Fibroblast of mammary gland (primary cell): ENCODE measurements around the gene TTC4.

Source experiments
- DNase-seq: peaks from one replicate; pipeline ENCODE4 v3.0.0-alpha.2; 2010; ENCODE audit warnings: low read depth
- H3K4me3 ChIP-seq: 2 replicates; pipeline ENCODE4 v1.5.1; 2011; ENCODE audit warnings: low read depth, mild to moderate bottlenecking, low read length, moderate library complexity; ENCODE audit not compliant: control insufficient read depth
- TF ChIP-seq, protein P1 (sequence below): conservative IDR thresholded peaks from 2 replicates; pipeline ENCODE4 v1.5.1; 2011; ENCODE audit warnings: low read depth, low read length, inconsistent platforms; ENCODE audit not compliant: control insufficient read depth, insufficient read depth

TTC4 gene

DNA sequence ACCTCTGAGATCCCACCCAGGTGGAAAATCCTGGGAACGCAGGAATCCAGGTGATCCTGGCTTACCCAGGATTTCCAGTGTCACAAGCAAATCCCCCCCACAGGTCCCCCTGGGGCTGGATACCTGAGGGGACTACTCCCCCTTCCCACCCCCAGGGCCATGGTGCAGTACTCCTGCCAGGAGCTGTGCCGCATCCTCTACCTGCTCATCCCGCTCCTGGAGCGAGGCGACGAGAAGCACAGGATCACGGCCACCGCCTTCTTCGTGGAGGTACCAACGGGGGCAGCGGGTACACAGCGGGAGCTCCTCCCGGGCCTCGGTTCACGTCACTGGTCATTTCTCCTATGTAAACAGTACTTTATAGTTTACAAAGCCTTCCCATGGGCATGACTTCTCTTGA lies 20.4 kb upstream of the TTC4 start:
- H3K4me3 ChIP-seq = no peak overlapping the region
- TF ChIP-seq, protein P1, sequence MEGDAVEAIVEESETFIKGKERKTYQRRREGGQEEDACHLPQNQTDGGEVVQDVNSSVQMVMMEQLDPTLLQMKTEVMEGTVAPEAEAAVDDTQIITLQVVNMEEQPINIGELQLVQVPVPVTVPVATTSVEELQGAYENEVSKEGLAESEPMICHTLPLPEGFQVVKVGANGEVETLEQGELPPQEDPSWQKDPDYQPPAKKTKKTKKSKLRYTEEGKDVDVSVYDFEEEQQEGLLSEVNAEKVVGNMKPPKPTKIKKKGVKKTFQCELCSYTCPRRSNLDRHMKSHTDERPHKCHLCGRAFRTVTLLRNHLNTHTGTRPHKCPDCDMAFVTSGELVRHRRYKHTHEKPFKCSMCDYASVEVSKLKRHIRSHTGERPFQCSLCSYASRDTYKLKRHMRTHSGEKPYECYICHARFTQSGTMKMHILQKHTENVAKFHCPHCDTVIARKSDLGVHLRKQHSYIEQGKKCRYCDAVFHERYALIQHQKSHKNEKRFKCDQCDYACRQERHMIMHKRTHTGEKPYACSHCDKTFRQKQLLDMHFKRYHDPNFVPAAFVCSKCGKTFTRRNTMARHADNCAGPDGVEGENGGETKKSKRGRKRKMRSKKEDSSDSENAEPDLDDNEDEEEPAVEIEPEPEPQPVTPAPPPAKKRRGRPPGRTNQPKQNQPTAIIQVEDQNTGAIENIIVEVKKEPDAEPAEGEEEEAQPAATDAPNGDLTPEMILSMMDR = no peak
- no peak for DNase-seq

DNA sequence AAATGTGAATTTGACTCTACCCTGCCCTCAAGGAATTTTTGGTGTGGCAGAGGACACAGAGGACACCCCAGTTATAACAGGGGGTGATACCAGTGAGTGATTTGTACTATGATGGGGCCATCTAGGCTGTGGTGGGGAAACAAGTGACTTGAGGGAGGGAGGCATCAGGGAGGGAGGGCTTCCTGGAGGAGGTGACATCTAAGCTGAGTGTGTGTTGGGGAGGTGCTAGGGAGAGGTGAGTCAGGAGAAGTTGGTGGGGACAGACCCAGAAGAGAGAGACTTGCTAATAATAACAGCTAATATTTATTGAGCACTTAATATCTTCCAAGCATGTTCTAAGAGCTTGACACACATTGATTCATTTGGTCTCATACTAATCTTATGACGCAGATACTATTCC lies 19.9 kb upstream of the TTC4 start:
- TF ChIP-seq, protein P1 = no peak
- no peak overlapping the region for H3K4me3 ChIP-seq

DNA sequence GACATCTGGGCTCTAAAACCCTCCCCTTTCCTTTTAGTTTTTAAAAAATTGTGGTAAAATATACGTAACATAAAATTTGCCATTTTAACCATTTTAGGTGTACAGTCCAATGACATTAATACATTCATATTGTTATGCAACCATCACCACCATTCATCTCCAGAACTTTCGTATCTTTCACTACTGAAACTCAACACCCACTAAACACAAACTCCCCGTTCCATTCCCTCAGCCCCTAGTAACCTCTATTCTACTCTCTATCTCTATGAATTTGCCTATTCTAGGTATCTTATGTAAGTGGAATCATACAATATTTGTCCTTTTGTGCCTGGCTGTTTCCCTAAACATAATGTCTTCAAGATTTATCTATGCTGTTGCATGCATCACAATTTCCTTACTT lies 19.4 kb upstream of the TTC4 start:
- DNase-seq = no peak
- no peak overlapping the region for H3K4me3 ChIP-seq
- TF ChIP-seq, protein P1 = no peak

More for the DNA sequence above, 19.9 kb upstream of the TTC4 start:
- no peak for DNase-seq

DNA sequence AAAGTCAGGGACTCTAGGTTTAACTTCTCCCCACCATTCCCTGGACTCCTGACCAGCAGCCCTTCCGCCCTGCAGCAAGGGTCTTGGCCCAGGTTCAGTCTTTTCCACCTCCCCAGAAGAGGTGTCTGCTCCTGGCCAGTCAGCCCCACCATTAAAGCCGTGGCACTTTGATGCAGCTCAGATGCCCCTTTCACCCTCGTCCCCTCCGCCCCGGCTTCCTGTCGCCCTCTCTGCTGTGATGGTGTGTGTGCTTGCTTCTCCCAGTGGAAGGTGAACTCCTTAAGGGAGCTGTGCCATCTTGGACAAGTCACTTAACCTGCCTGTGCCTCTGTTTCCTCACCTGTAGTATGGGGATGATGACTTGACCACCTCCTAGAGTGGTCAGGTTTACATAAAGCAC lies 17.8 kb upstream of the TTC4 start:
- TF ChIP-seq, protein P1 = no peak
- no peak overlapping the region for H3K4me3 ChIP-seq
- no peak for DNase-seq

DNA sequence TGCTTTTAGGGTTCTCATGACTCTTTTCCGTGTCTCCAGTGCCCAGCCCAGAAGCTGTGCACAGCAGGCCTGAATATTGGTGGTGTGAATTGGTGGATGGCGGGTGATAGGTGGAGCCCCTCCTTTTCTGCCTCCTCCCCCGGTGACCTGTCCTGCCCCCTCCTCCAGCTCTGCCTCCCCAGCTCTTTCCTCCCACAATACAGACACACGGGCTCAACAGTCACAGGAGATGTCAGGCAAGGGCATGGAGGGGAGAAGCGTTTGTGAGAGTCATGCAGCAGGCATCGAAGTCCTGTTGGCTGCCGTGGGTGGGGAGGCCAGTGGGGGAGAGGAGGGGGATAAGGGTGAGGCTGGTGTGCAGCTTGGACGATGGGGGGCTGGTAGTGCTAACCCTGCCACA lies 17.3 kb upstream of the TTC4 start:
- no peak overlapping the region for H3K4me3 ChIP-seq
- TF ChIP-seq, protein P1 = no peak

DNA sequence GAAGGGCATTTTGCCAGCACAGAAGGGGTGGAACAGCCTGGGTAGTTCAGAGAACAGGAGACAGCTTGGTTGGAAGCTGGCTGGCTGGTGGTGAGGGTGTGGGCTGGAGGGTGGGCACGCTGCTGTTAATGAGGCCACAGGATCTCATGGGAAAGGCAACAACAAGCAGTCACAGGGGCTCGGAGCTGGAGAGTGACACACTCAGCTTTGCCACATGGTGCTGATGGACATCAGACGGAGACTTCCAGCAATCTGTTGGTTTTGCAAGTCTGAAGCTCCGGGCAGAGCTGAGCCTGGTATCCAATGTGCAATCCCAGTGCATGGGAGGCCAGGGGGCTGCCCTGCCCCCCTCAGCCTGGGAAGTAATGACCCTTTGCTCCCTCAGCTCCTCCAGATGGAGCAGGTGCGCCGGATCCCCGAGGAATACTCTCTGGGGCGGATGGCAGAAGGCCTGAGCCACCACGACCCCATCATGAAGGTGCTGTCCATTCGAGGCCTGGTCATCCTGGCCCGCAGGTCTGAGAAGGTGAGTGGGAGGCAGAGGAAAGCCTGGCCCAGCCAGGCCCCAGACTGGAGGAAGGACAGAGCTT lies 15.6 kb upstream of the TTC4 start:
- DNase-seq = no peak
- no peak overlapping the region for H3K4me3 ChIP-seq
- TF ChIP-seq, protein P1 = no peak

More for the DNA sequence above, 17.3 kb upstream of the TTC4 start:
- DNase-seq = no peak

DNA sequence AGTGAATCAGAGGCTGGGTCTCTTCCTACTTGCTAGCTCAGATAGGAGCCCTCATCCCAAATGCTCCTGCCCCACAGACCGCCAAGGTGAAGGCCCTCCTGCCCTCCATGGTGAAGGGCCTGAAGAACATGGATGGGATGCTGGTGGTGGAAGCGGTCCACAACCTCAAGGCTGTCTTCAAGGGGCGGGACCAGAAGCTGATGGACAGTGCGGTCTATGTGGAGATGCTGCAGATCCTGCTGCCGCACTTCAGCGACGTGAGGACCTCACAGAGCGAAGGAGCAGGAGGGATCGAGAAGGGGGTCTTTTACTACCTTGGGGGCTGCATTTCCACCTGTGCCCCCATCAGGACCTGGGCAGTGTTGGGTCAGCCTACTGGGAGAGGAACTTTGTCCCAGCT lies 14.6 kb upstream of the TTC4 start:
- no peak overlapping the region for H3K4me3 ChIP-seq
- TF ChIP-seq, protein P1 = no peak
- DNase-seq = no peak
